ENCODE results near the gene PTGER2.
A peak's percentile ranks its signal among the peaks of the same experiment; 100 is the strongest.

PTGER2 gene

DNA sequence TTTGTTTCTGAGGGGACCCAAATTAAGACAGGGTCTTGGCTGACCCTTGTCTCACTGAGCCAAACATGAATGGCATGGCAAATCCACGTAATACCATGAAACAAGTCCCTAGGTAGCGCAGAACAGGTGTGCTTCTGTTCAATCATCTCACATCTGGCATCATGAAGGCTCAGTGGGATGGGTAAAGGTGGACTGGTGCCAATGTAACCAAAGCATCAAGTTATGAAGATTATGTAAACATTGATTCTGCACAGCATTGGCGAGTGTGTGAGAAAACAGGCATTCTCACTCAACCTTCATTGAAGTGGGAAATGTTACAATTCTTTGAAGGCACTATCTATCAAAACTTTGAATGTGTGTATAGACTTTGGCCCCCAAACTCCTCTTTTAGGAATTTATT lies 41.9 kb downstream of the PTGER2 start:
- no peak overlapping the region for H3K4me3 ChIP-seq (ENCODE audit: low read length)
- DNase-seq (ENCODE audit: low read depth, low spot score): no peak

DNA sequence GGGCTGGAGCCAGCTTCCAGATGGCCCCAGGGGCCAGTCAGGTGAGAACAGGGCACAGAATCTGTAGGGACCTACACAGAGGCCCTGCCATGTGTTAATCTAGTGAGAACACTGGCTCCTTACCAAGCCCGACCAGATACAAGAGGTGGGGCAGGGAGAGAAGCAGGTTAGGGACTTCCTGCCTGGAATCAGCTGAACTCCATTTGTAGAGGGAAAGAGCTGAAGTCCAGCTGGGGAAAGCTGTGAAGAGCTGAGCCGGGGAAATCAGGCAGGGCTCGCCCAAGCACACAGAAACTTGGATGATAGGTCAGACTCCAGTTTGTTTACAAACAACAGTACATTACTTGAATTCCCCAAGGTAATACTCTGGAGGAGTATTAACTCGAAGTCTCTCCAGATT lies 46.7 kb downstream of the PTGER2 start:
- no peak overlapping the region for H3K4me3 ChIP-seq (ENCODE audit: low read length)
- no peak for DNase-seq (ENCODE audit: low read depth, low spot score)

DNA sequence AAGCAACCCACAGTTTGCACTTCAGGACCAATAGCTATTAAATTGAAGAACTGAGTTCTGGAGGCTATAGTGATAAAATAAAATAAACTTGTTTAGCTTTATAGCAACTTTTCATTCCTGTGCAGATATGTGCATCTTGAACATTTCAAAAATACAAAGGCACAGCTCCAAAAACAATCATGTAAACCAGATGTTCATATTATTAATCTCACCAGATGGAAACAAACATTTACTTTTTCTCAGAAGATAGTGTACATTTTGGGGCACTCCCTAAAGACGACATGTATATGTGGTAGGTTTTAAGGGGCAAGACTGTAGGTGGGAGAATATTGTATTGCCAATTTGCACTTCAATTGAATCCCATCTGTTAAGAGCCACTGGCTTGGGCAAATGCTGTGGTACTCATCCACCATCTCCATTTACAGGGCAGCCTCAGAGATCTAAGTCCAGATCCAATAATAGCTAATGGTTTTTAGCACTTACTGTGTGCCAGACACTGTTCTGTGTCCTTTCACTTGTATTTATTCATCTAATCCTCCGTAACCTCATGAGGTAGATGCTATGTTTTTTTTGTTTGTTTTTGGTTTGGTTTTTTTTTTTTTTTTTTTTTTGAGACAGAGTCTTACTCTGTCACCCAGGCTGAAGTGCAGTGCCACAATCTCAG lies 49.1 kb downstream of the PTGER2 start:
- H3K4me3 ChIP-seq (ENCODE audit: low read length): no peak overlapping the region
- DNase-seq (ENCODE audit: low read depth, low spot score): no peak

DNA sequence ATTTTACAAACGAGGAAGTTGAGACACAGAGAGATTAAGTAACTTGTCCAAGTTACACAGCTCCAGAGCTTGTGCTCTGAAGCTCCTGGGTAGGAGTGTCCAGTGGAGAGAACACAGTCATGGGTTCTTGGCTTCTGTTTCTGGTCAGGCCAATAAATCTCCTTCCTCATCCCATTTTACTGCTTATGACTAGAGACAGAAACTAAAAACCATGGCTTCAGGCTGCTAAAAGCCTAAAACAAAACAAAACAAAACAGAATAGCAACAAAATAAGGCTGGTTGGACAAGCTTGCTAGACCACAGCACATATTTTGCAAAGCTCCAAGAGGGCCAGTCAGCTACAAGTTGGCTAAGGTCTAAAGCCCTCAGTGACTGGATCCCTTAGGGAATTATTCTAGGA lies 49.8 kb downstream of the PTGER2 start:
- DNase-seq (ENCODE audit: low read depth, low spot score): no peak

DNA sequence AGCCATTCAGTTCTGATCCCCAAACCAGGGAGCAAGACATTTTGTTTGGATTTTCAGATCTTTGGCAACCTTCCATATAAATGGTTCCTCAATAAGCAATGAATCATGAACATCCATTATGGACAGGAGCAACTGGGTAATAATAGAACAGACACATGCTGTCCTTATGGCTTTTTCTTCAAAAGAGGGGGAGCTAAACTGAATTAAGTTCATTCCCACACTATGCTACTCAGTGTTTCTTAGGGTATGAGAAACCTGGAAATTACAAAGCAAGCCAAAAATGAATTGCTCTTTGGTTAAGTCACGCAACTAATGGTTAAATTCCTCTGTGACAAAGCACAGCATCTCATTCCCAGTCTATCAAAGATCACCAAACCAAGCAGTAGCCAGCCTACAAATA lies 51.0 kb downstream of the PTGER2 start:
- DNase-seq (ENCODE audit: low read depth, low spot score): no peak
- H3K4me3 ChIP-seq (ENCODE audit: low read length): no peak overlapping the region

More for the DNA sequence above, 49.8 kb downstream of the PTGER2 start:
- H3K4me3 ChIP-seq (ENCODE audit: low read length): no peak overlapping the region

DNA sequence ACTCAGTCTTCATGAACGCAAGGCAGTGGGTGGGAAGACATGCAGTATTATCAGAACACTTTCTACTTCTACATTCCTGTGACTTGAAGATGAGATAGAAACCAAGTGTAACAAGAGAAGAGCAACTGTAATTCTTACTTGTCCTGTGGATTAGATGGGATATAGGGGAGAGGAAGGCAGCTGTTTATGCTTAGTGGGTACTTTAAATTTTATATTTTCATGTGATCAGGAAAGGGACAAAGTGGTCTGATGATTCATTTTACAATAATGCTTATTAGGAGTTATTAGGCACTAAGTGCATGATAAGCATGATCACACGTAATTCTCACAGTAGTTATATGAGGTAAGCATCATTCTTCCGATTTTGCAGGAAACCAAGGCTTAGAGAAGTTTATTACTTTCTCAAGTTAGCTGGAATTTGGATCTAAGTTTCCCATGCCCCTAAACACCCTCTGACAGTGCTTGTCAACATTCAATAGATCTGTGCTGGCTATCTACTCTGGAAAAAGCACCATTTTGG lies 52.7 kb downstream of the PTGER2 start:
- no peak for DNase-seq (ENCODE audit: low read depth, low spot score)
- H3K4me3 ChIP-seq (ENCODE audit: low read length): no peak overlapping the region

DNA sequence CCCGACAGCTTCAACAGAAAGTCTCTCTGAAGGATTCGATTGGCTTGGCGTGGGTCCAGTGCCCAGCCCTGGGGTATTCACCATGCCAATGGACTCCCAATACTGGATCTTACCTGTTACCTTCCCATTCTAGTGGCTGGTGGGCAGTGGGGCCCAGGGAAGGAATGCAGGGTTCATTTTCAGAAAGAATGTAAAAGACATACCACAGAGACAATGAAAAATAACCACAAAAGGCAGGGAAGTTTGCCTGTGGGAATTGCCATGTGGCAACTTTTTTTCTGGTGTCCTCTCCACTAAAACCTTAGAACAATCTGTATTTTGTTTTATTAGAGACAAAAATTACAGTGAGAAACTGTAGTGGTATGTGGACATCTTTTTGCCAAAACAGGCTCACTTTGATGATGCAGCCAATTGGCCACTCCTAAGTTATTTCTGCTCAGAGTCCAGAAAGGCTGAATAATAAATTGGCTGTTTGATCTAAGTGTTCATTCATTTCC lies 55.2 kb downstream of the PTGER2 start:
- no peak overlapping the region for H3K4me3 ChIP-seq (ENCODE audit: low read length)
- no peak for DNase-seq (ENCODE audit: low read depth, low spot score)

DNA sequence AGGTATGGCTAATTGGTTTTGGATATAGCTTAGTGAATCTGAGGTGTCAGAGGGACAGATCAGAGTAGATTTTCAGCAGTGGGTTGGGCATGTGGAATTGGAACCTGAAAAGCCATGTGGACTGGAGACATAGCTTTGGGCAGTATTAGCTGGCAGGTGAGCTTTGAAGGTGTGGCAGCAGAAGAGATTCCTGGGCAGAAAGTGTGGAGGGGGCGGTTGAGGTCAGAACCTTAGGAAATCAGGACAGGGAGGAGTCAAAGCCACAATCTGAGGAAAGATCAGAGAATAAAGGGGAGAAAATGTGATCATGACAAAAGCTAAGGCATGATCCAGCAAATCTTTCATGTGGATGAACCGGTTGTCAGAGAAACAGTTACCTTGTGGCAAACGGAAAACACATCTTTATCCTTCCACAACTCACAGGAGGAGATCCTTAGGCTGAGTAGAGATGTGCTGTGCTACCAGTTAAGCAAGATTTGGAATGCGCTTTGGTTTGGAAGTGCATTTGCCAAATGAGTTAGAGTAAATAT lies 56.4 kb downstream of the PTGER2 start:
- no peak for DNase-seq (ENCODE audit: low read depth, low spot score)
- H3K4me3 ChIP-seq (ENCODE audit: low read length): no peak overlapping the region

DNA sequence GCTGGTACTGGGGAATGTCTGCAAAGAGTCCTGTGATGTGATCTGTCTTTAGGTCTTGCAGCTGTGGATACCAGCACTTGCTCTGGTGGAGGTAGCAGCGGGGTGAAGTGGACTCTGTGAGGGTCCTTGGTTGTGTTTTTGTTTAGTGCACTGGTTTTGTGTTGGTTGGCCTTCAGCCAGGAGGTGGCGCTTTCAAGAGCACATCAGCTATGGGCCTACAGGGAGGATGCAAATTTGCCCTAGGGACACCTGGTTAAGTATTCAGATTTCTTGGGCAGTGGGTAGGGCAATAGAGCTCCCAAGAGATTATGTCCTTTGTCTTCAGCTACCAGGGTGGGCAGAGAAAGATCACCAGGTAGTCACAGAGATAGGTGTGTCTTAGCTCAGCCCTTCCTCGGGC lies 63.8 kb downstream of the PTGER2 start:
- H3K4me3 ChIP-seq (ENCODE audit: low read length): no peak overlapping the region
- DNase-seq (ENCODE audit: low read depth, low spot score): peak; percentile 31

Measured in Jurkat, Clone E6-1 (cell line).